CD4-positive, alpha-beta T cell treated with Interleukin-12 subunit alpha and Interleukin-12 subunit beta, for 1 hour (primary cell): Measurements from ENCODE around the gene ADCY5.
"Not testable (repeated sequence)": the region's sequence is repeated elsewhere in the genome, so short reads cannot be mapped to it uniquely, and the experiment has no call there.

Experiments used
- DNase-seq: peaks from one replicate; pipeline ENCODE4 v3.0.0-alpha.2; 2020

Gene ADCY5

GRCh38 chr3:123281929-123282328 is 167.0 kb downstream of the ADCY5 start:
- DNase-seq, result no peak

- no peak for DNase-seq
Observed at GRCh38 chr3:123281406-123281805, 167.5 kb downstream of the ADCY5 start.

GRCh38 chr3:123279121-123279520 is 169.8 kb downstream of the ADCY5 start:
- DNase-seq, result no peak

DNA sequence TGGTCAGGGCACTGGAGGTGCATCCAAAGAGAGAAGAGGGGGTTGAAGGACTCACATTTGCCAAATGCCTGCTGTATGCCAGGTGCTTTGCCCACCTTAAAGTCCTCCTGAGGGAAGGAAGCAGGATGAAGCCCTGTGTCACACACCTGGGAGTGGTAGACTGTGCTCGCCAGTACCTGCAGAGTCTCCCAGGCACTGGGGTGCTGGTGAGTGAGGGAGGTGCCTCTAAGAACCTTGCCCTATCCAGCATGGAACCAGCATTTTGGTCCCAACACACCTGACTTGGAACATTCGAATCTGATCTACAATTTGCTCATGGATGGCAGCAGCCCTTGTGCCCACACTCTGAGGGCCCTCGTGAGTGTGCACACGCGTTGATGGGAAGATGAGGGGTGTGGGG is 170.4 kb downstream of the ADCY5 start:
- no peak for DNase-seq

- DNase-seq, result no peak
Observed at GRCh38 chr3:123277106-123277505, 171.8 kb downstream of the ADCY5 start.

DNA sequence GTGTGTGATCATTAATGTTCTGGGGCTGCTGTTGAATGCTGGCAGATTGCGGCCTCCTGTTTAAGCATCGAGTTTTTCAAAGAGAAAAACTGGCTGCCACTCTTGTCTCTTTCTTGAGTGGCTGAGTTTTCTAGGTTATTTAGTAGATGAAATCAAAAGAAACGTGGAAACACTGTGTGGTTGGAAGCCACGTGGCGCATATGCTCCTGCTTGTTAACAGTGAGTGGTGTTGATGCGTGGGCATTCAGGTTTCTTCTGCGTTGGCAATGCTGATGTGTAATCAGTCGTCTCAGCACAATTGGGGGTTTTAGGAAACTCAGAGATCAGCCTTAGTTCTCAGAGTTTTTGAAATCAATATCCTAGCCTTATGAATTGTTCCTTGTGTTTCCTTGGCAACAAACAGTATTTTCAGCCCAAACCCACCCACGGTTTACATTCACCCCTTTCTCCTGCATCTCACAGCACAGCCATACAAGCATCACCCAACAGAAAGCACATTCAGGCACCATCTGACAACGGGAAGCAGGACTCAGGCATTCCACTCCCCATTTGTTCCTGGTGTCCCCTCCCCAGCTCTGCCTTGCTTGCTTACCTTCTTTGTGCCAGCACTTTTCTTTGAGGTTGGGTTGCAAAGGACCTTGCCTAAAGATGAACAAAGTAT is 172.4 kb downstream of the ADCY5 start:
- no peak for DNase-seq

DNA sequence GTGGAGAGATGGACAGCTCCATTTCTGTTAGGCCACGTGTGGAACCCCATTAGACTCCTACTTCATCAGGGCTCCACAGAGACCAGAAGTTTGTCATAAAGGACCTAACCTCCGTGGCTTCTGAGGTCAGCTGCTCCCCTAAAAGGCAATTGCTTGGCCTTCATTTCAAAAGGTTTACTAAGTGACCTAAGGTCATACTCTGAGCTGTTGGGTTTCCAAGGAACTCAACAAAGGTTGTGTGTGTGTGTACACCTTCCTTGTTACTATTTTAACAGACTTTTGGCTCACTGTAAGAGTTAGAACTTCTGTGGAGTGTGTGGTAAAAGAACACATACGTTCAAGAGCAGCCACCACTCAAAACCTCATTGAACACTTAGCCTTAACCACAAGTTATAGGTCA is 173.2 kb downstream of the ADCY5 start:
- DNase-seq, result no peak

DNA sequence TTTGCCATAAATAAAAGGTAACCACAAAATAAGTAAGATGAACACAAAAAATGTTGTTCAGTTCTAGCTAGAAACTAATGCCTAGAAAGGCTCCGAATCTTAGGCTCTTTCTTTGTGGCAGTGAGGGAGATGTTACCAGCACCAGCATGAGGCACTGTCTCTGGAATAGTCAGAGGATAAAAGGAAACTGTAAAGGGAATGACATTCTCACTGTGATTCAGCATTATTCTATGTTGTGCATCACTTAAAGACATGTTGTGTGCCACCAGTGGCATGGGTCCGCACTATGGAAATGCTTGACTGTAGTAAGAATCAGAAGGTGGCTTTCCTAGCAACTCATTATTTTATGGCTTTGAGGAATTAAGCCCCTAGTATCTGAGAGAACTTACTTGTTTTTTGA is 176.3 kb downstream of the ADCY5 start:
- no peak for DNase-seq

DNA sequence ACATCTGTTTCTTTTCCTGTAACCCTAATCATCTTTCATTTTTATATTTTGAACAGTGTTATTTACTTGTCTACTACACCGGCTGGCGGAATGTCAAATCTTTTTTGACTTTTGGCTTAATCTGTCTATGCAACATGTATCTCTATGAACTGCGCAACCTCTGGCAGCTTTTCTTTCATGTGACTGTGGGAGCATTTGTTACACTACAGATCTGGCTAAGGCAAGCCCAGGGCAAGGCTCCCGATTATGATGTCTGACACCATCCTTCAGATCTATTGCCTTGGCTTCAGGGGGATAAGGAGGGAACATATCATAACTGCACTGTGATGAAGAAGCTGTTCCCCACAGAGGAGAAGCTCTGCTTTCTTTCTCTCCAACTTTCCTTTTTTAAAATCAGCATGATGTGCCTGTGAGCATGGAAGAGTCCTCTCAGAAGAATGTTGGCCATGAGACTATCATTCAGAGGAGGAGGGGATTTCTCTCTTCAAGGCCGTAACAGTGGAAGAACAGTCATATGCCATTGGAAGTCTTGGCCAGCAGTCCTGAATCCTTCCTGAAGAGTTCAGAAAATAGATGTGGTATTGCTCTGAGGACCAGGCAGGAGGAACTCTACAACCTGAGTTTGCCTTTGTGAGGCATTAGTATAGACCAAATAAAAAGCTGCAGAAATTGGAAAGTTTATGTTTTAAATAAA is 177.3 kb downstream of the ADCY5 start:
- DNase-seq, result no peak

DNA sequence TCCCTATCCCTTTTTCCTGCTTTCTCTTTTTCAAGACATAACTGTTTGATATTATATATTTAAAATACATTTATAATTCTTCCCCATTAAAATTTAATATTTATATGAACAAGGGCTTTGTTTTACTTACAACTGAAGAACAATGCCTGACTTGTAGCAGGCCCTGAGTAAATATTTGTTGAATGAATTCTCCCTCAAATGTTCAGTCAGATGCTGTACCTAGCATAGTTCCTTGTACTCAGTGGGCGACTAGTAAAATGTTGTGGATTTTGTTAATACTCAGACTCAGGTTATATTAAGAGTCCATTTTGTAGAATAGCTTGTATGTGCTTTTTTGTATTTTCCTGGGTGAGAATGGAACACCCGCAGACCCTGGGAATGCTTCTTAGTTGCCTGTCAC is 178.1 kb downstream of the ADCY5 start:
- DNase-seq, result no peak

DNA sequence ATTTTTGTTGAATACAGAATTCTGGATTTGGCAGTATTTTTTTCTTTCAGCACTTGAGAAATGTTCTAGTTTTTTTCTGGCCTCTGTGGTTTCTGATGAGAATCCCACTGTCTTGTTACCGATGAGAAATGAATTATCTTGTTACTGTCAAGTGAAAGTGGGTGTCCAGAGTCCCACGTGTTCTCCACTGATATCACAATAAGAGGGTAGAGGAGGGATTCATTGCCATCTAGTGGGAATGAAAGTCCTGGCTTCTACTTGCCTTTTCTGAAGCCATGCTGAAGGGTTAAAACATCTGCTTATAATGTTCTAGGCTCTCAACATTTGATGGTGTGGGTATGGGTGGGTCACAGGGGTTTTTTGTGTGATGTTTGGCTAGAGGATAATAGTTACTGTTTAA is 181.1 kb downstream of the ADCY5 start:
- DNase-seq, result no peak

DNA sequence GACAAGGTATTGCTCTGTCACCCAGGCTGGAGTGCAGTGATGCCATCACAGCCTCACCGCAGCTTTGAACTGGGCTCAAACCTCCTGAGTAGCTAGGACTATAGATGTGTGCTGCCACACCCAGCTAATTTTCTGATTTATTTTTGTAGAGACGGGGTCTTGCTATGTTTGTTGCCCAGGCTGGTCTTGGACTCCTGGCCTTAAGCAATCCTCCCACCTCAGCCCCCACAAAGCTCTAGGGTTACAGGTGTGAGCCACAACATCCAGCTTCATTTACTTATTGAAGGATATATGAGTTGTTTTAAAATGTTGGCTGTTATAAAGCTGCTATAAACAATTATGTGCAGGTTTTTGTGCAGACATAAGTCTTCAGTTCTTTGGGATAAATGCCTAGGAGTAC is 184.9 kb downstream of the ADCY5 start:
- no peak for DNase-seq

GRCh38 chr3:123262868-123263267 is 186.0 kb downstream of the ADCY5 start:
- no peak for DNase-seq

DNA sequence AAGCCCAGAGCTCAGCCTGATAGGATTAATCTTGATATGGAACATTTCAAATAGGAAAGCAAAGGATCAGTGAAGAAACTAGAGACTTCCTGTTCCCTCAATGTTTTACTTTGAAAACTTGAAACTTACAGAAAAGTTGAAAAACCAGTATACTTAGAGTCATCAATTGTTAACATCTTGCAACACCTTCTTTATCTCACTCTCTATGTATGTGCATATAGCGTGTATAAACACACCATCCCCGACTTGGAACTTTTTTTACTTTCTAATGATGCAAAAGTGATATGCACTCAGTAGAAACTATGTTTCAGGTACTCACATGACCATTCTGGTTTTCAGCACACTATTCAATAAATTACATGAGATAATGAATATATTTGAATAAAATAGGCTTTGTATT is 186.7 kb downstream of the ADCY5 start:
- no peak for DNase-seq

GRCh38 chr3:123261666-123262065 is 187.2 kb downstream of the ADCY5 start:
- no peak for DNase-seq

- peak; percentile 28 for DNase-seq
Observed at GRCh38 chr3:123258811-123259420, 190.0 kb downstream of the ADCY5 start.

DNA sequence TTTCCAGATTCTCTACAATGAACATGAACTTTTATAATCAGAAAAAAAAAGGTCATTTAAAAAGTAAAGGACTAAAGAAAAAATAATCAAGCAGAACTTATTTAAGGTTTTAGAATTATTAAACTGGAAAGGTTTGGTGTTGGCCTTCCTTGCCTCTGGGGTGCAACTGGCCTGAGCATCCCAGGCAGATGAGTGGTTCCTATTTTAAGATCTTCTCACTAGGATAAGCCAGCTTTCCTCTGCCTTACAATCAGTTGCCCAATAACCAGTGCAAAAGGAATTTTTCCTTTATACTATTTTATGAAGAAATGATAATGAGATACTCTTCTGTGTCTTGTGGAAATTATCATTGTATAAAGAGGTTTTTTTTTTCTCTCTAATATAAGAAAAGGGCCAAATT is 190.5 kb downstream of the ADCY5 start:
- DNase-seq, result no peak

DNA sequence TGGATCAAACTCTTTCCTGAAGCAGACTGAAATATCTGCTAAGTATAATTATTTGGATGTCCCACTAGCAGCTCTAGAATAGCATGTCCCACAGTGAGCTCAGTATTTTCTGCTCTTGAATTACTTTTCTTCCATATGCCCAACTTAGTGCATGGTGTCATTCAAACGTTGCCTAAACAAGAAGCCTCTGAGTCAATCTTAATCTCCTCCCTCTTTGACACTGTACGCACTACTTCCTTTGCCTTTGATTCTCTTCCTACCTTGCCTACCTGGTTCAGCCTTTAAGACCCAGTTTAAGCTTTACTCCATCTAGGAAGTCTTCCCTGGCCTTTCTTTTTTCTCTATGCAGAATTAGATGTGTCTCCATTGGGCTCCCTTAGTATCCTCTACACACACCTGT is 192.6 kb downstream of the ADCY5 start:
- DNase-seq, result no peak

GRCh38 chr3:123246866-123247265 is 202.0 kb downstream of the ADCY5 start:
- no peak for DNase-seq

DNA sequence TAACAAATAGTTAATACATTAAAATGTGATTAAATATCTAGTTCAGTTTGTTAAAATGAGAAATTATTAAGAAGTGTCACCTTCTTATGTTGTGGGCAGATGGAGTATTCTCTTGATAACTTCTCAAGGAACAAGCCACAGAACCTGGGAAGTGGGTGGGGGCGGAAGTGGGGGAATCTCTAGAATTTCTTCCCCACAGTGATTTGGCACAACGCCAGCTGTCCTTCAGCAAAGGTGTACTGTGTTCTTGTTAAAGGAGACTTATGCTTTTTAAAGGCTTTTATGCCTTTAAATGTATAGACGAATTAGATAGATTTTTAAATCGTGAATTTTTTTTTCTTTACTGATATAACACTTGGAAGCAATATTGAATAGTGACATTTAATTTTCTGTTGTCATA is 204.8 kb downstream of the ADCY5 start:
- DNase-seq, result peak; percentile 26

DNA sequence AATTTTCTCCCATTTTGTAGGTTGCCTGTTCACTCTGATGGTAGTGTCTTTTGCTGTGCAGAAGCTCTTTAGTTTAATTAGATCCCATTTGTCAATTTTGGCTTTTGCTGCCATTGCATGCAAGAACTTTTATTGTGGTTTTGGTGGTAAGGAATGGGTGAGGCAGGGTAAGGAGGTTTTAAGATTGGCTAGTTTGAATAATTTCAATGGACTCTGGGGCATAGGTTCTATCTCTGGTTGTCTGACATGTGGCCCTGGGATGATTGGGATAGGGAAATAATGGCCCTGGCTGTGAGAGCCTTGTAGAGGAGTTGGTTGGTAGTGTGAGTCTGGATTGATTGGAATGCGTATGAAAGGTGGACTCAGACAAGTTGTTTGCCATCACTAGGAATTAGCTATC is 209.1 kb downstream of the ADCY5 start:
- DNase-seq, result no peak

DNA sequence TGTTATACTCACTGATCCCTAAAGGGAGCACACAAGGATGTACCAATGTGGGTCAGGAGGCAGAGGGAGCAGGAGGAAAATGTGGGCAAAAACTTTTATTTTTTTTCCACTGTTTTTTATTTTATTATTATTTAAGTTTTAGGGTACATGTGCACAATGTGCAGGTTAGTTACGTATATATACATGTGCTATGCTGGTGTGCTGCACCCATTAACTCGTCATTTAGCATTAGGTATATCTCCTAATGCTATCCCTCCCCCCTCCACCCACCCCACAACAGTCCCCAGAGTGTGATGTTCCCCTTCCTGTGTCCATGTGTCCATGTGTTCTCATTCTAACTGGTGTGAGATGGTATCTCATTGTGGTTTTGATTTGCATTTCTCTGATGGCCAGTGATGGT is 209.7 kb downstream of the ADCY5 start:
- not testable (repeated sequence) for DNase-seq

- DNase-seq, result no peak
Observed at GRCh38 chr3:123236902-123237301, 212.0 kb downstream of the ADCY5 start.
